Measurements from ENCODE around the gene SIPA1.

SIPA1 gene

GRCh38 chr11:65696802-65697552, 59.1 kb downstream of the SIPA1 start:
- TF ChIP-seq CTCF (IDR thresholded peaks at IDR 0.05; ENCODE audit: unreplicated experiment in 3 of 3) = no peak
- no peak overlapping the region for H3K4me3 Mint-ChIP-seq
- H3K4me1 Mint-ChIP-seq = no peaks in the 10 kb centered on the region
- peaks cover 12% of the 10 kb centered on the region for H3K27me3 Mint-ChIP-seq (ENCODE audit: low read depth)
- H3K9me3 Mint-ChIP-seq = no peaks in the 10 kb centered on the region
- H3K27ac Mint-ChIP-seq = no peak overlapping the region
- no peaks in the 10 kb centered on the region for H3K36me3 Mint-ChIP-seq (ENCODE audit: low read depth)

GRCh38 chr11:65698205-65698604, 60.3 kb downstream of the SIPA1 start:
- no peak overlapping the region for H3K4me3 Mint-ChIP-seq
- H3K27me3 Mint-ChIP-seq (ENCODE audit: low read depth) = peaks cover 20% of the 10 kb centered on the region
- no peaks in the 10 kb centered on the region for H3K9me3 Mint-ChIP-seq
- no peak overlapping the region for H3K27ac Mint-ChIP-seq
- H3K36me3 Mint-ChIP-seq (ENCODE audit: low read depth) = no peaks in the 10 kb centered on the region
- H3K4me1 Mint-ChIP-seq = no peaks in the 10 kb centered on the region
- TF ChIP-seq CTCF (IDR thresholded peaks at IDR 0.05; ENCODE audit: unreplicated experiment in 3 of 3) = no peak

- H3K4me3 Mint-ChIP-seq = no peak overlapping the region
- H3K9me3 Mint-ChIP-seq = no peaks in the 10 kb centered on the region
- no peaks in the 10 kb centered on the region for H3K4me1 Mint-ChIP-seq
- no peak for TF ChIP-seq CTCF (IDR thresholded peaks at IDR 0.05; ENCODE audit: unreplicated experiment in 3 of 3)
- H3K27ac Mint-ChIP-seq = no peak overlapping the region
- peaks cover 27% of the 10 kb centered on the region for H3K27me3 Mint-ChIP-seq (ENCODE audit: low read depth)
- no peaks in the 10 kb centered on the region for H3K36me3 Mint-ChIP-seq (ENCODE audit: low read depth)
Measured at GRCh38 chr11:65699306-65699705, 61.4 kb downstream of the SIPA1 start.

- Mint-ChIP-seq H3K4me1 (no peaks in the 10 kb centered on the region), H3K36me3 (ENCODE audit: low read depth) (no peaks in the 10 kb centered on the region), H3K9me3 (no peaks in the 10 kb centered on the region), H3K27me3 (ENCODE audit: low read depth) (peaks cover 25% of the 10 kb centered on the region), H3K4me3 (no peak overlapping the region), H3K27ac (no peak overlapping the region)
- no peak for TF ChIP-seq CTCF (IDR thresholded peaks at IDR 0.05; ENCODE audit: unreplicated experiment in 3 of 3)
Measured at GRCh38 chr11:65700399-65700798, 62.5 kb downstream of the SIPA1 start.
